ENCODE measurements around the gene PKMYT1.
"Not testable (repeated sequence)": the region's sequence is repeated elsewhere in the genome, so short reads cannot be mapped to it uniquely, and the experiment has no call there.

The PKMYT1 gene

GRCh38 chr16:2955779-2956578, 24.3 kb downstream of the PKMYT1 start:
- DNase-seq = no peak

GRCh38 chr16:2955438-2955778, 24.8 kb downstream of the PKMYT1 start:
- DNase-seq = no peak

- no peak for DNase-seq
Observed at GRCh38 chr16:2954656-2955381, 25.4 kb downstream of the PKMYT1 start.

- DNase-seq = no peak
Observed at GRCh38 chr16:2953706-2954627, 26.3 kb downstream of the PKMYT1 start.

GRCh38 chr16:2952679-2953078, 27.6 kb downstream of the PKMYT1 start:
- DNase-seq = no peak

- no peak for DNase-seq
Observed at GRCh38 chr16:2950773-2951172, 29.5 kb downstream of the PKMYT1 start.

GRCh38 chr16:2950353-2950724, 29.9 kb downstream of the PKMYT1 start:
- no peak for DNase-seq

- no peak for DNase-seq
Observed at GRCh38 chr16:2949705-2950352, 30.4 kb downstream of the PKMYT1 start.

- no peak for DNase-seq
Observed at GRCh38 chr16:2948807-2949704, 31.2 kb downstream of the PKMYT1 start.

GRCh38 chr16:2946649-2947048, 33.6 kb downstream of the PKMYT1 start:
- DNase-seq = no peak

GRCh38 chr16:2943716-2944115, 36.5 kb downstream of the PKMYT1 start:
- not testable (repeated sequence) for DNase-seq

- no peak for DNase-seq
Observed at GRCh38 chr16:2942045-2942444, 38.2 kb downstream of the PKMYT1 start.

- DNase-seq = no peak
Observed at GRCh38 chr16:2939968-2940367, 40.3 kb downstream of the PKMYT1 start.

- DNase-seq = no peak
Observed at GRCh38 chr16:2938206-2938605, 42.0 kb downstream of the PKMYT1 start.

GRCh38 chr16:2937170-2937569, 43.1 kb downstream of the PKMYT1 start:
- no peak for DNase-seq

- no peak for DNase-seq
Observed at GRCh38 chr16:2936436-2937011, 43.7 kb downstream of the PKMYT1 start.

GRCh38 chr16:2934450-2934849, 45.8 kb downstream of the PKMYT1 start:
- DNase-seq = no peak

GRCh38 chr16:2933701-2934100, 46.5 kb downstream of the PKMYT1 start:
- DNase-seq = no peak

- no peak for DNase-seq
Observed at GRCh38 chr16:2933136-2933535, 47.1 kb downstream of the PKMYT1 start.

GRCh38 chr16:2931231-2931914, 48.9 kb downstream of the PKMYT1 start:
- not testable (repeated sequence) for DNase-seq

- DNase-seq = no peak
Observed at GRCh38 chr16:2930236-2930635, 50.0 kb downstream of the PKMYT1 start.

Data from kidney glomerular epithelial cell (primary cell).